Right lobe of liver (tissue), 6 donors: Measurements from ENCODE around the gene CREBBP. TPM values are rescaled to one million over a fixed set of nuclear protein-coding genes. Genes with fewer than 3 reads are reported as not detected.
A peak's percentile ranks its signal among the peaks of the same experiment; 100 is the strongest.

ENCODE experiments used
- ATAC-seq, 4 donors: fragments of 200-7000 bp; cut with Tn5 transposase; one replicate each; pipeline ENCODE4 v1.9.1; 2020; ENCODE audit warnings: mild to moderate bottlenecking in 4 of 4, moderate library complexity in 4 of 4
- DNase-seq, 3 donors: peaks; one replicate each; pipeline ENCODE4 v3.0.0-alpha.2; 2020
- H3K27ac ChIP-seq, 3 donors: fragments of 200-600 bp; one replicate each; pipeline ENCODE4 v1.8.0; 2022
- H3K27me3 ChIP-seq, 2 donors: fragments of 200-600 bp; one replicate each; pipeline ENCODE4 v1.8.0; 2022
- H3K36me3 ChIP-seq, 4 donors: fragments of 200-600 bp; sonication (generic) in 1 of 4; one replicate each; pipeline versions ENCODE4 v1.5.1 to v1.8.0; 2017 to 2022; ENCODE audit warnings: control low read depth in 1 of 4
- H3K4me1 ChIP-seq, 4 donors: fragments of 200-600 bp; sonication (generic) in 1 of 4; one replicate each; pipeline versions ENCODE4 v1.5.1 to v1.8.0; 2017 to 2022; ENCODE audit warnings: control low read depth in 1 of 4
- H3K4me3 ChIP-seq, 3 donors: fragments of 200-600 bp; one replicate each; pipeline ENCODE4 v1.8.0; 2022
- H3K9me3 ChIP-seq, 4 donors: fragments of 200-600 bp; sonication (generic) in 1 of 4; one replicate each; pipeline versions ENCODE4 v1.5.1 to v1.8.0; 2017 to 2022; ENCODE audit warnings: control low read depth in 1 of 4
- CTCF ChIP-seq, 4 donors: fragments of 200-600 bp in 3 of 4; fragments of 450-650 bp in 1 of 4; IDR thresholded peaks; one replicate each; pipeline versions ENCODE4 v1.5.1 to v1.8.0; 2016 to 2022; ENCODE audit warnings: antibody characterized with exemption in 4 of 4, mild to moderate bottlenecking in 2 of 4
- POLR2A ChIP-seq: fragments of 450-650 bp; IDR thresholded peaks from one replicate; pipeline ENCODE4 v1.6.1; 2017; ENCODE audit warnings: antibody characterized with exemption, mild to moderate bottlenecking
- WGBS: methylation state at CpG from one replicate; pipeline ENCODE4 v1.1.6; 2018; ENCODE audit warnings: low coverage, low lambda C conversion rate; ENCODE audit not compliant: insufficient coverage; ENCODE audit errors: missing lambda C conversion rate; 5-methylcytosine and 5-hydroxymethylcytosine counted together
- intact Hi-C, 2 donors: fragments of 100-400 bp; cut with DNase I; formaldehyde crosslinking; loops; one replicate each; pipeline versions ENCODE4 v1.11.2 to v1.14.1; 2022
- total RNA-seq, 6 experiments: library from RNA; depleted of rRNA in 2 of 6; stranded (reverse); fragments of >200 nt in 2 of 6; fragmentation: NEBNext Ultra II Directional in 3 of 6; extraction: Animal tissue kit (Norgen Biotek cat#: 25700) in 3 of 6; gene quantifications; one replicate each; pipeline versions ENCODE4 v1.1.0 to v1.2.4, GENCODE V29; 2016 to 2023
- donor health status: DM: no; HTN: yes; CAD: no.
- donor health status: DM: no; HTN: no; CAD: no.
- donor health status: DM: no; HTN: no; CAD: no.
- donor health status: DM: no; HTN: yes; CAD: no.
- donor health status: DM: no; HTN: yes; CAD: no.

CREBBP gene
- total RNA-seq, 6 experiments from 2014 or later, result 18.1 to 39.8 (median 29.2) TPM

- no peak for ATAC-seq
- intact Hi-C loops, result no loop called here
- no peak for DNase-seq
- no peak overlapping the region for H3K27ac ChIP-seq
- WGBS, result 95% methylated on average over 4 of the region's 7 CpGs
- no peaks in the 10 kb centered on the region for H3K27me3 ChIP-seq
- no peaks in the 10 kb centered on the region for H3K36me3 ChIP-seq
- H3K4me1 ChIP-seq, result peaks cover 0 to 67% (median 20%) of the 10 kb centered on the region in 4 donors
- H3K4me3 ChIP-seq, result no peak overlapping the region
- no peak for TF ChIP-seq POLR2A
- TF ChIP-seq CTCF (IDR thresholded peaks at IDR 0.05), result no peak
- H3K9me3 ChIP-seq, result no peaks in the 10 kb centered on the region
Measured at GRCh38 chr16:3859889-3860288, 20.6 kb downstream of the CREBBP start.

DNA sequence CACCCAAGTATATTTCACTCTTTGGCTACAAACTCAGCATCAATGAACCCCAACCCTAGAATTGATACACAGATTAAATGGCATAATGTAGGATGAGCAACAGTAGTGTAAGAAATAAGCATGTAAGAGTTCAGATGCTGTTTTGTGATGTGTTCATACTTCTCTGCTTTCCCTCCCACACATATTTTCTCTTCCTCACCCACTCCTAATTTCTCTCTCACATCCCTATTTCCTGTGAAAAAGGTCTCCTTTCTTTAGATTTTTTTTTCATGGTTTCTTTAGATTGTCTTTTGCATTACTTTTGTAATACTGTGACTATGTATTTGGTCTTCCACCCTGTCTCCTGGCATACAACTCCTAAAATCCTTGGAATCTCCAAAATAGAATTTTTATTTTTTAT is 21.7 kb downstream of the CREBBP start:
- ATAC-seq, result no peak

GRCh38 chr16:3857189-3858043 is 23.1 kb downstream of the CREBBP start:
- 8% methylated on average over 12 of the region's 12 CpGs for WGBS
- peak overlapping the region in 1 of 3 donors; percentile 28 for H3K4me3 ChIP-seq
- H3K27me3 ChIP-seq, result no peaks in the 10 kb centered on the region
- no peak for TF ChIP-seq POLR2A
- no peak for TF ChIP-seq CTCF (IDR thresholded peaks at IDR 0.05)
- H3K36me3 ChIP-seq, result no peaks in the 10 kb centered on the region
- peak in 2 of 3 donors; percentile 39 to 83 for DNase-seq
- intact Hi-C loops, result no loop called here
- peaks cover 0 to 80% (median 23%) of the 10 kb centered on the region in 4 donors for H3K4me1 ChIP-seq
- H3K27ac ChIP-seq, result peak overlapping the region; percentile 31 to 66 (median 61)
- no peaks in the 10 kb centered on the region for H3K9me3 ChIP-seq
- peak; percentile 80 to 89 (median 86) for ATAC-seq

More for the DNA sequence above, 21.7 kb downstream of the CREBBP start:
- no peaks in the 10 kb centered on the region for H3K27me3 ChIP-seq
- no peaks in the 10 kb centered on the region for H3K36me3 ChIP-seq
- no peak overlapping the region for H3K27ac ChIP-seq
- no peak for DNase-seq
- H3K4me1 ChIP-seq, result peaks cover 0 to 78% (median 23%) of the 10 kb centered on the region in 4 donors
- H3K9me3 ChIP-seq, result no peaks in the 10 kb centered on the region
- no peak for TF ChIP-seq POLR2A
- TF ChIP-seq CTCF (IDR thresholded peaks at IDR 0.05), result no peak
- no peak overlapping the region for H3K4me3 ChIP-seq
- intact Hi-C loops, result no loop called here

DNA sequence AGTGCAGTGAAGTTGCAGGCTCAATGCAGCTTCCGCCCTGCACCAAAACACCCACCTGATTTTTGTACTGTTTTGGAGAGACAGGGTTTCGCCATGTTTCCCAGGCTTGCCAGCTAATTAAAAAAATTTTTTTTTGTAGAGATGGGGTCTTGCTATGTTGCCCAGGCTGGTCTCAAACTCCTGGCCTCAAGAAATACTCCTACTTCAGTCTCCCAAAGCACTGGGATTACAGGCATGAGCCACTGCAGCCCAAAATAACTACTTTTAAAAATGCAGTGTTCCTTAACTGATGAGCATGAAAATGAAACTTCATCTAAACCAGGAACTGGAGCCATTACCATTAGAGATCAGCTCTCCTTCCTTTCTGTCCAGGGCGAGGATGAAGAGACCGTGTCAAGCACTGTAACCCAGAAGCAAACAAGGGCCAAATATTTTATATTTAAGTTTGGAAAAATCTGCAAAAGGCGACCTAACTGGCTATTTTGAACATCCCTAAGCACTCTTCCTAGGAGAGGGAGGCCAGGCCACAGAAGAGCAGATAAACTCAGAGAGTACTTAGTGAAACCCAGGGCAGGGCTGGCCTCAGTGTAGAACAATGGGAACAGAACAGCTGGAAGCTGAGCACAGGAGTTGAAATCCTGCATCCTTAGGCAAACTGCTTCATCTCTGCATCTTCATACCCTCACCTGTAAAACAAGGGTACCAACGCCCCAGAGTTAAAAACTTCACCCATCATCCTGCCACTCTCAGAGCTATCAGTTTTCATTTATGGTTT is 24.0 kb downstream of the CREBBP start:
- no peaks in the 10 kb centered on the region for H3K36me3 ChIP-seq
- no peaks in the 10 kb centered on the region for H3K9me3 ChIP-seq
- peaks cover 0 to 72% (median 23%) of the 10 kb centered on the region in 4 donors for H3K4me1 ChIP-seq
- DNase-seq (no peak), ATAC-seq (peak in 1 of 4 donors; percentile 9)
- intact Hi-C loops, result no loop called here
- no peak overlapping the region for H3K4me3 ChIP-seq
- peak overlapping the region; percentile 31 to 66 (median 36) for H3K27ac ChIP-seq
- WGBS, result 56% methylated on average over 5 of the region's 6 CpGs
- TF ChIP-seq POLR2A, result no peak
- TF ChIP-seq CTCF (IDR thresholded peaks at IDR 0.05), result no peak
- H3K27me3 ChIP-seq, result no peaks in the 10 kb centered on the region
